ENCODE measurements around the gene GBP3.

GBP3 gene

GRCh38 chr1:89060091-89060490, 37.4 kb upstream of the GBP3 start:
- Histone ChIP-seq H3K9me2 (replicated peaks; ENCODE audit: insufficient read depth, low read length) (no peaks in the 10 kb centered on the region), H3K4me3 (ENCODE audit: insufficient read depth, low read length, poor library complexity, severe bottlenecking) (no peak overlapping the region), H3K79me2 (ENCODE audit: insufficient read depth, low read length) (no peaks in the 10 kb centered on the region), H3K27ac (ENCODE audit: low read depth, low read length) (no peak overlapping the region), H3K9ac (ENCODE audit: low read length) (no peak overlapping the region), H3F3A (ENCODE audit: insufficient read depth) (no peaks in the 10 kb centered on the region), H3K36me3 (ENCODE audit: low read length) (no peaks in the 10 kb centered on the region), H3K4me2 (ENCODE audit: low read depth, low read length, poor library complexity, severe bottlenecking) (no peak overlapping the region), H2AFZ (ENCODE audit: low read depth, low read length, severe bottlenecking) (no peak overlapping the region), H4K20me1 (ENCODE audit: low read depth, low read length) (no peaks in the 10 kb centered on the region), H3K27me3 (ENCODE audit: low read length) (no peaks in the 10 kb centered on the region), H3K9me3 (ENCODE audit: insufficient read depth, low read length) (no peaks in the 10 kb centered on the region)
- TF ChIP-seq EZH2phosphoT487 (conservative IDR thresholded peaks at IDR 0.05; ENCODE audit: low read length): no peak
- TF ChIP-seq CTCF (IDR thresholded peaks at IDR 0.05; ENCODE audit: insufficient read depth, low read length, poor library complexity, severe bottlenecking): no peak

- no peaks in the 10 kb centered on the region for H3K9me3 ChIP-seq (ENCODE audit: insufficient read depth, low read length)
- no peaks in the 10 kb centered on the region for H3K36me3 ChIP-seq (ENCODE audit: low read length)
- no peaks in the 10 kb centered on the region for H3K79me2 ChIP-seq (ENCODE audit: insufficient read depth, low read length)
- H3K27me3 ChIP-seq (ENCODE audit: low read length): no peaks in the 10 kb centered on the region
- no peaks in the 10 kb centered on the region for H4K20me1 ChIP-seq (ENCODE audit: low read depth, low read length)
- H3F3A ChIP-seq (ENCODE audit: insufficient read depth): no peaks in the 10 kb centered on the region
- H3K9me2 ChIP-seq (replicated peaks; ENCODE audit: insufficient read depth, low read length): no peaks in the 10 kb centered on the region
- no peak overlapping the region for H3K4me2 ChIP-seq (ENCODE audit: low read depth, low read length, poor library complexity, severe bottlenecking)
- H3K9ac ChIP-seq (ENCODE audit: low read length): no peak overlapping the region
- H2AFZ ChIP-seq (ENCODE audit: low read depth, low read length, severe bottlenecking): no peak overlapping the region
- H3K4me3 ChIP-seq (ENCODE audit: insufficient read depth, low read length, poor library complexity, severe bottlenecking): no peak overlapping the region
- TF ChIP-seq EZH2phosphoT487 (conservative IDR thresholded peaks at IDR 0.05; ENCODE audit: low read length) (no peak), CTCF (IDR thresholded peaks at IDR 0.05; ENCODE audit: insufficient read depth, low read length, poor library complexity, severe bottlenecking) (no peak)
- H3K27ac ChIP-seq (ENCODE audit: low read depth, low read length): no peak overlapping the region
Observed at GRCh38 chr1:89051955-89052312, 29.3 kb upstream of the GBP3 start.

- no peak overlapping the region for H3K4me2 ChIP-seq (ENCODE audit: low read depth, low read length, poor library complexity, severe bottlenecking)
- H3K36me3 ChIP-seq (ENCODE audit: low read length): no peaks in the 10 kb centered on the region
- no peaks in the 10 kb centered on the region for H3F3A ChIP-seq (ENCODE audit: insufficient read depth)
- H4K20me1 ChIP-seq (ENCODE audit: low read depth, low read length): no peaks in the 10 kb centered on the region
- TF ChIP-seq EZH2phosphoT487 (conservative IDR thresholded peaks at IDR 0.05; ENCODE audit: low read length) (no peak), CTCF (IDR thresholded peaks at IDR 0.05; ENCODE audit: insufficient read depth, low read length, poor library complexity, severe bottlenecking) (no peak)
- H3K9me3 ChIP-seq (ENCODE audit: insufficient read depth, low read length): no peaks in the 10 kb centered on the region
- no peaks in the 10 kb centered on the region for H3K27me3 ChIP-seq (ENCODE audit: low read length)
- no peak overlapping the region for H3K9ac ChIP-seq (ENCODE audit: low read length)
- H3K27ac ChIP-seq (ENCODE audit: low read depth, low read length): no peak overlapping the region
- no peaks in the 10 kb centered on the region for H3K79me2 ChIP-seq (ENCODE audit: insufficient read depth, low read length)
- no peak overlapping the region for H3K4me3 ChIP-seq (ENCODE audit: insufficient read depth, low read length, poor library complexity, severe bottlenecking)
- no peaks in the 10 kb centered on the region for H3K9me2 ChIP-seq (replicated peaks; ENCODE audit: insufficient read depth, low read length)
- H2AFZ ChIP-seq (ENCODE audit: low read depth, low read length, severe bottlenecking): no peak overlapping the region
Observed at GRCh38 chr1:89051300-89051954, 28.8 kb upstream of the GBP3 start.

All from SU-DHL-6 (cell line).